ENCODE data around the gene SPATA13.

SPATA13 gene

GRCh38 chr13:24129914-24130774 is 30.4 kb upstream of the SPATA13 start:
- Mint-ChIP-seq H3K27me3 (peaks cover 18% of the 10 kb centered on the region), H3K9me3 (peaks cover 3% of the 10 kb centered on the region), H3K27ac (no peak overlapping the region), H3K4me1 (peaks cover 4% of the 10 kb centered on the region), H3K4me3 (no peak overlapping the region), H3K36me3 (peaks cover 4% of the 10 kb centered on the region)
- DNase-seq (ENCODE audit: low spot score in 2 of 2) (no peak), ATAC-seq (ENCODE audit: low read depth) (no peak)

- peaks cover 2% of the 10 kb centered on the region for H3K36me3 Mint-ChIP-seq
These were observed 28.8 kb upstream of the SPATA13 start for GRCh38 chr13:24131749-24132148.

GRCh38 chr13:24133021-24133795 is 27.3 kb upstream of the SPATA13 start:
- Mint-ChIP-seq H3K27ac (no peak overlapping the region), H3K4me3 (no peak overlapping the region), H3K4me1 (no peaks in the 10 kb centered on the region), H3K27me3 (peaks cover 16% of the 10 kb centered on the region), H3K36me3 (peaks cover 2% of the 10 kb centered on the region), H3K9me3 (peaks cover 3% of the 10 kb centered on the region)
- ATAC-seq (ENCODE audit: low read depth), result no peak
- no peak for DNase-seq (ENCODE audit: low spot score in 2 of 2)

More at GRCh38 chr13:24131749-24132148, 28.8 kb upstream of the SPATA13 start:
- Mint-ChIP-seq H3K9me3 (peaks cover 3% of the 10 kb centered on the region), H3K27me3 (peaks cover 16% of the 10 kb centered on the region), H3K4me1 (no peaks in the 10 kb centered on the region), H3K4me3 (no peak overlapping the region), H3K27ac (no peak overlapping the region)
- no peak for DNase-seq (ENCODE audit: low spot score in 2 of 2)
- no peak for ATAC-seq (ENCODE audit: low read depth)

- Mint-ChIP-seq H3K4me3 (no peak overlapping the region), H3K36me3 (peaks cover 2% of the 10 kb centered on the region), H3K27me3 (peaks cover 16% of the 10 kb centered on the region), H3K9me3 (peaks cover 3% of the 10 kb centered on the region), H3K27ac (no peak overlapping the region), H3K4me1 (no peaks in the 10 kb centered on the region)
- ATAC-seq (ENCODE audit: low read depth) (no peak), DNase-seq (ENCODE audit: low spot score in 2 of 2) (no peak)
These were observed 26.3 kb upstream of the SPATA13 start for GRCh38 chr13:24134231-24134630.

GRCh38 chr13:24134757-24135156 is 25.8 kb upstream of the SPATA13 start:
- Mint-ChIP-seq H3K36me3 (peaks cover 2% of the 10 kb centered on the region), H3K4me3 (no peak overlapping the region), H3K27ac (no peak overlapping the region), H3K27me3 (peaks cover 15% of the 10 kb centered on the region), H3K9me3 (peaks cover 3% of the 10 kb centered on the region), H3K4me1 (no peaks in the 10 kb centered on the region)
- DNase-seq (ENCODE audit: low spot score in 2 of 2), result no peak
- ATAC-seq (ENCODE audit: low read depth), result no peak

- Mint-ChIP-seq H3K36me3 (peaks cover 2% of the 10 kb centered on the region), H3K27me3 (peaks cover 11% of the 10 kb centered on the region), H3K4me3 (no peak overlapping the region), H3K4me1 (no peaks in the 10 kb centered on the region), H3K9me3 (peaks cover 3% of the 10 kb centered on the region), H3K27ac (no peak overlapping the region)
- ATAC-seq (ENCODE audit: low read depth) (no peak), DNase-seq (ENCODE audit: low spot score in 2 of 2) (no peak)
These were observed 24.7 kb upstream of the SPATA13 start for GRCh38 chr13:24135674-24136300.

GRCh38 chr13:24138911-24139310 is 21.6 kb upstream of the SPATA13 start:
- H3K27me3 Mint-ChIP-seq, result peaks cover 7% of the 10 kb centered on the region
- H3K27ac Mint-ChIP-seq, result no peak overlapping the region
- H3K4me1 Mint-ChIP-seq, result no peaks in the 10 kb centered on the region
- H3K4me3 Mint-ChIP-seq, result no peak overlapping the region
- H3K9me3 Mint-ChIP-seq, result no peaks in the 10 kb centered on the region
- DNase-seq (ENCODE audit: low spot score in 2 of 2), result no peak
- H3K36me3 Mint-ChIP-seq, result no peaks in the 10 kb centered on the region
- no peak for ATAC-seq (ENCODE audit: low read depth)

- Mint-ChIP-seq H3K27ac (no peak overlapping the region), H3K36me3 (no peaks in the 10 kb centered on the region), H3K27me3 (peaks cover 10% of the 10 kb centered on the region), H3K9me3 (no peaks in the 10 kb centered on the region), H3K4me1 (no peaks in the 10 kb centered on the region), H3K4me3 (no peak overlapping the region)
- DNase-seq (ENCODE audit: low spot score in 2 of 2), result no peak
- ATAC-seq (ENCODE audit: low read depth), result no peak
These were observed 19.1 kb upstream of the SPATA13 start for GRCh38 chr13:24141333-24141910.

- no peak overlapping the region for H3K27ac Mint-ChIP-seq
- H3K4me1 Mint-ChIP-seq, result no peaks in the 10 kb centered on the region
- no peaks in the 10 kb centered on the region for H3K9me3 Mint-ChIP-seq
- no peaks in the 10 kb centered on the region for H3K36me3 Mint-ChIP-seq
- ATAC-seq (ENCODE audit: low read depth), result no peak
- peaks cover 10% of the 10 kb centered on the region for H3K27me3 Mint-ChIP-seq
- DNase-seq (ENCODE audit: low spot score in 2 of 2), result no peak
- no peak overlapping the region for H3K4me3 Mint-ChIP-seq
These were observed 18.1 kb upstream of the SPATA13 start for GRCh38 chr13:24142453-24142852.

- ATAC-seq (ENCODE audit: low read depth) (no peak), DNase-seq (ENCODE audit: low spot score in 2 of 2) (no peak)
- Mint-ChIP-seq H3K27me3 (peaks cover 10% of the 10 kb centered on the region), H3K4me1 (no peaks in the 10 kb centered on the region), H3K36me3 (no peaks in the 10 kb centered on the region), H3K4me3 (no peak overlapping the region), H3K9me3 (no peaks in the 10 kb centered on the region), H3K27ac (no peak overlapping the region)
These were observed 17.6 kb upstream of the SPATA13 start for GRCh38 chr13:24142886-24143285.

GRCh38 chr13:24145240-24145639 is 15.3 kb upstream of the SPATA13 start:
- Mint-ChIP-seq H3K27ac (no peak overlapping the region), H3K4me3 (no peak overlapping the region), H3K36me3 (no peaks in the 10 kb centered on the region), H3K4me1 (no peaks in the 10 kb centered on the region), H3K9me3 (no peaks in the 10 kb centered on the region), H3K27me3 (peaks cover 19% of the 10 kb centered on the region)
- no peak for ATAC-seq (ENCODE audit: low read depth)
- no peak for DNase-seq (ENCODE audit: low spot score in 2 of 2)

- Mint-ChIP-seq H3K4me3 (no peak overlapping the region), H3K4me1 (no peaks in the 10 kb centered on the region), H3K36me3 (no peaks in the 10 kb centered on the region), H3K9me3 (no peaks in the 10 kb centered on the region), H3K27me3 (peaks cover 19% of the 10 kb centered on the region), H3K27ac (no peak overlapping the region)
- DNase-seq (ENCODE audit: low spot score in 2 of 2) (no peak), ATAC-seq (ENCODE audit: low read depth) (no peak)
These were observed 14.8 kb upstream of the SPATA13 start for GRCh38 chr13:24145674-24146073.

GRCh38 chr13:24146961-24147569 is 13.5 kb upstream of the SPATA13 start:
- Mint-ChIP-seq H3K36me3 (no peaks in the 10 kb centered on the region), H3K9me3 (no peaks in the 10 kb centered on the region), H3K27ac (no peak overlapping the region), H3K4me3 (no peak overlapping the region), H3K27me3 (peaks cover 19% of the 10 kb centered on the region), H3K4me1 (no peaks in the 10 kb centered on the region)
- ATAC-seq (ENCODE audit: low read depth) (no peak), DNase-seq (ENCODE audit: low spot score in 2 of 2) (no peak)
